GM18519 (cell line): ENCODE results near the gene ARL8B.
A peak's percentile ranks its signal among the peaks of the same experiment; 100 is the strongest.

Source experiments
- ATAC-seq: cut with Tn5 transposase; IDR thresholded peaks from one replicate; pipeline ENCODE4 v1.9.1; 2021; ENCODE audit warnings: mild to moderate bottlenecking, moderate library complexity; ENCODE audit not compliant: unreplicated experiment, low FRiP score

Gene ARL8B

GRCh38 chr3:5202222-5202621 lies 80.1 kb downstream of the ARL8B start:
- no peak for ATAC-seq

- ATAC-seq: peak; percentile 97
Observed at GRCh38 chr3:5205165-5205941, 83.3 kb downstream of the ARL8B start.

DNA sequence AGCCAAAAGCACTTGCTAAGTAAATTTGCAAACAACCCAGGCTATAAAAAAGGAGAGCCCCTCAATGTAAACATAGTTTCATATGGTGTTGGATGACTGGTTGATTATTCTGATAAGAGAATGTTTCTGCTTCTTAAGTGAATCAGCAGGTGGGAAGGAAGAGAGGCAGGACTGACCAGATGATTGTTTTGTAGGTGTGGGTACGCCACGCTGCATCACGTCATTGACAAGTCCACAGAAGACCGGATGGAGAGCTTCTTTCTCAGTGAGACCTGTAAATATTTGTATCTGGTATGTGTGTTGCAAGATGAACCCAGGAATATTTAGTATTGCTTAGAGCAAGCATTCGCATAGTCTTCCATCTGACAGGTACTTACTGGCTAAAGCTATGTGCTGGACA lies 88.8 kb downstream of the ARL8B start:
- no peak for ATAC-seq

- no peak for ATAC-seq
Observed at GRCh38 chr3:5212628-5213573, 90.8 kb downstream of the ARL8B start.

DNA sequence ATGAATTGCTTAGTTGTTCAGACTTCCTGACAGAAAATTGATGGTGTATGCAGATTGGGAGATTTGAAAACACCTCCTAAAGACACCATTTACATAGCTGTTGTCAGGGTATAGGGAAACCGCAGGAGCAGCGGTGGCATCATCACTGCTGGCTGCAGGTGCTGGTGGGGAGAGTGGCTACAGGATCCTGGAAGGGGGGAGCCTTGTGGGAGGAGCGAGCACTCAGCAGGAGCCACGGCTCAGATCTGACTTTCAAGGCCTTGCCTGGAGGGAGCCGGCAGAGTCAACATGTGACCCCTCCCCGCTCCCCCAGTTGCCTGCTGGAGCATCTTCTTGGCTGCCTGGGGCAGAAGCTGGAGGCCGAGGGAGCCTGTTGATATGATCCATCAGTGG lies 91.5 kb downstream of the ARL8B start:
- ATAC-seq: no peak

- no peak for ATAC-seq
Observed at GRCh38 chr3:5214352-5214751, 92.3 kb downstream of the ARL8B start.

DNA sequence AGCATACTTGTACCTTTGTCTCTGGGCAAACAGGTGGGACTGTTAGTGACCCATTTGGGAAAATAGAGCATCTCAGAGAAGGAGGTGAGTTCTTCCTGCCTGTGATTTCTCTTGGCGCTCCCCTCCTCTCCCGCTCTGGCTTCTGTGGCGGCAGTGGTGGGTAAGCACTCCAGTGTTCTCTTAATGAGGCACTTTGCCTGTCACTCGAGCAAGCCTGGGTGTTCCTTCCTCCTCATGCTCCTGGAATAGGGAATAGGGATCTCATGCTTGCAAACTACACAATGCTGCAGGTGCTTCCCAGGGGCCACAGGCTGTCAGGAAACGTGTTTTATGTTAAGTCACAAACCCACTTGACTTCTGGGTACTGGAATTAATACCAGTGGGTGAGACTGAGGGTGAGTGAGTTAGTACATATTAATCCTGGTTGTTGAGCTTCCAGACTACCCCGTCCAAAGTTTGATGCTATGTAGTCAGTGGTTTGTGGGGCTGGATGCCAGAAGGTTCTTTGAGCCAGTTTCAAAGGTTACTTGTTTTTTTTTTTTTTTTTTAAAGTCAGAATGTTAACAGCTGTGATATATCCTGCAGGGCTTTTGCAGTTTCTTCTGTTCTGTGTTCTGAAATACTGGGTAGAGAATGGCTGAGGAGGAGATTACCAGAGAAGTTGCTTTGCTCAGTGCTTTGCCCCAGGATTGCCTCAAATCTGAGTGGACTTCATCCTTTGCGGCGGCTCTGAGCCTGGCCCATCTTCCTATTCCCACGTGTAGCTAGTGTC lies 95.9 kb downstream of the ARL8B start:
- no peak for ATAC-seq

DNA sequence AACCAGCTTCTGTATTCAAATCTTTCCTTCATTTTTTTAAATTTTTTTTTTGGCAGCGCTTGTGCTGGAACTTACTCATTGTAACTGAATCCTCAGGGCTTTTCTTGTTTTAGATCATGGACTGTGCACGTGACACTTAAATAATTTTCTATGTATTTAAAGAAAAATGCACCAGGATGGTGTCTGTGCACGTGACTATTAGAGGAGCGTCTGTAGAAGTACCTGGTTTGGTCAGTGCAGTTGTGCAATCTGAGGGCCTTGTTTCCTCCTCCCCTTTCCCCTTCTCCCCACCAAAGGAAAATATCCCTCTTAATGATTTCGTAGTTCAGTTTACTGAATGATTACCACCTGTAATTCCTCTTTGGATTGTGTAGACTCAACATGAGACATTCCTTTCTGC lies 96.7 kb downstream of the ARL8B start:
- no peak for ATAC-seq

DNA sequence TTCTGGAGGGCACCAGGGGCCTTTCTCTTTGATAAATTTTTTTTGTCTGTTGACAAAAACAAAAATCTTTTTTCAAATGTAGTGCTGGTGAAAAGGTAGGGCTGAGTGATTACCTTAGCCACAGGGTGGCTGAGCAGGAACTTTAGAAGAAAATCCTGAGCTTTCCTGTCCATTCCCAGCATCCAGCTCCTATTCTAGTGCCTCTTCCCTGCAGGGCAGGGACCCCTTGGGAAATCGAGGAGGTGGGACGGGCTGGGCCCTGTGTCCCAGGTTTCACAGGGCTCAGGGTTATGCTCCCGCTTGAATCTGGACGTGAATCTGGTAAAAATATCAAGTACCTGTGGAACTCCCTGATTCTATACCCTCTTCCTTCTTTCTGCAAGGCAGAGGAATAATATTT lies 97.1 kb downstream of the ARL8B start:
- ATAC-seq: no peak

- no peak for ATAC-seq
Observed at GRCh38 chr3:5220193-5220592, 98.1 kb downstream of the ARL8B start.

GRCh38 chr3:5220667-5221431 lies 98.8 kb downstream of the ARL8B start:
- no peak for ATAC-seq

DNA sequence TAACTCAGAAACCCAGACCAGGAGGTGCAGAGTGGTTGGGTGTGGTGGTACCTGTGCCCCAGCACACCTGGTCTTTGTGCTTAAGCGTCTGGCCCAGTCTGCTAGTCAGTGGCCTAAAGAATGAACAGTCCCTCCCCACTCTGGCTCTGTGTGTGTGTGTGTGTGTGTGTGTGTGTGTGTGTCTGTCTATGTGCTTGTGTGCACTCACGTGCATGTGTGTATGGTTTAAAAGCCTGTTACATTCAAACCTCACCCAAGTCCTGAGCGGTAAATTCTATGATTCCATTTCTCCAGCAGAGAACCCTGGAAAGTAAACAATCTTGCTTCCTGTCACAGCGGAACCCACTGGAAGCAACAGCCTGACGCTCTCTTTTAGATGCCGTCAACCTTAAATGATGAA lies 99.6 kb downstream of the ARL8B start:
- ATAC-seq: no peak

DNA sequence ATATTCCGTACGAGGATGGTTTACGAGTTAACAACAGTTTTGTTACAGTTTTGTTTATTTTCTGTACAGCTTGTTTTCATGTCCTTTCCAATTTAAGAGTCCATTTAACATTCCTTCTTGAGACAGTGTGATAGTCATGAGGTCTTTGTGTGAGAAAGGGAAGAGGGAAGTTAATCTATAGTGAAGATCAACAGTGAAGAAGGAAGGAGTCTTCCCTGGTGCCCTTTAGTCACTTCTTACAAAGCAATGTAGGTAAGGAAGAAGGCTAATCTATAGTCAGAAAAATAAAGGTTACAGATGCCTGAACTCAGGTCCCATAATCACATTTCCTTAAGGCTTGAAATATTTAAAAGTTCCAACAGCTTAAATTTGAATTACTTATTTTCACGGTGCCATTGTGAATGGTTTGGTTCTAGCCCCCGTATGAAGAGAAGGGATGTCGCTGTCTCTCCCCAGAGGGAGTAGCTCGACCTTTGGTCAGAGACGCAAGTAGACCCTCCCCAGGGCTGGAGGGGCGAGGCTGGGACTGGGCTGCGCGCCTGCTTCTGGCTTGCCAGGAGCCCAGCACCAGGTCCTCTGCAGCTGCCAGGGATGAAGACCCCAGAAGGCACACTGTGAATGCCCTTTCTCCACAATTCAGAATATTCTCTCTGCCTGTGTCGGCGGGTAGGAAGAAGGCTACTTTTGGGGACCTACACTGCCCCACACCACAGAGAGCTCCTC lies 100.4 kb downstream of the ARL8B start:
- no peak for ATAC-seq

GRCh38 chr3:5226783-5227182 lies 104.7 kb downstream of the ARL8B start:
- peak; percentile 55 for ATAC-seq

DNA sequence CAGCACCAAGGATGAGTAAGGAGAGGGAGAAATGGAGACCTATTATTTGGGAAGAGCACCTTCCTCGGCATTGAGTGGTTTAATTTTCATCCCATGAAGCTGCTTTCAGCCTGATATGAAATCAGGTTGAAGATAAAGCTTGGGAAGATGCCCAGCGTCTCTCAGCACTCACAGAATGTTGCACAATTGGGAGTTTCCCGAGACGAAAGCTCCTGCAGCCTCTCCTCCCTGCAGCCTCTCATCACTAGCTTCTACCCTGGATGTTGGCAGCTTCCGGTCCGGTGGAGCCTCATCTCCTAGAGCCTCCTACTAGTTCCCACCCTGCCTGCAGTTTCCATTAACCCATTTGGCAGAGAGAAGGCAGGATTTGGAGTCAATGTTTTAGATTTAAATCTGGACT lies 105.7 kb downstream of the ARL8B start:
- ATAC-seq: no peak

GRCh38 chr3:5229414-5229813 lies 107.3 kb downstream of the ARL8B start:
- ATAC-seq: no peak
